H1 (cell line): Measurements from ENCODE around the gene MAP7. TPM values are rescaled to one million over a fixed set of nuclear protein-coding genes. Genes with fewer than 3 reads are reported as not detected.

Source experiments
- BACH1 ChIP-seq: IDR thresholded peaks from 2 replicates; pipeline ENCODE4 v1.6.1; 2012; ENCODE audit warnings: low read length, improper control_type of control experiment
- CHD2 ChIP-seq: IDR thresholded peaks from 2 replicates; pipeline ENCODE4 v1.6.1; 2012; ENCODE audit warnings: low read length, improper control_type of control experiment
- CREB1 ChIP-seq: IDR thresholded peaks from 2 replicates; pipeline ENCODE4 v1.6.1; 2012; ENCODE audit warnings: inconsistent platforms
- EGR1 ChIP-seq: IDR thresholded peaks from 2 replicates; pipeline ENCODE4 v1.6.1; 2011; ENCODE audit warnings: low read depth, low read length, borderline replicate concordance
- KDM4A ChIP-seq: IDR thresholded peaks from one replicate; pipeline ENCODE4 v1.7.1; 2012; ENCODE audit warnings: low read depth, mild to moderate bottlenecking, moderate library complexity, low read length, inconsistent platforms; ENCODE audit not compliant: severe bottlenecking
- POU5F1 ChIP-seq: IDR thresholded peaks from 2 replicates; pipeline ENCODE4 v1.6.1; 2011; ENCODE audit warnings: low read depth, mild to moderate bottlenecking, low read length, moderate library complexity
- SP4 ChIP-seq: IDR thresholded peaks from 2 replicates; pipeline ENCODE4 v1.6.1; 2012; ENCODE audit warnings: low read length, inconsistent platforms
- polyA plus RNA-seq, 7 experiments: library from polyadenylated mRNA; depleted of rRNA in 3 of 7; stranded (reverse) in 5 of 7; unstranded in 2 of 7; fragments of >200 nt in 5 of 7; fragments of 200-250 nt in 2 of 7; gene quantifications; 1 replicate in 5 of 7; 2 replicates in 1 of 7; 4 replicates in 1 of 7; pipeline versions ENCODE4 v1.2.1 to v1.2.3, GENCODE V29; 2011 to 2013; ENCODE audit warnings: missing spikeins in 2 of 7, mixed read lengths in 2 of 7
- total RNA-seq: library from RNA; stranded (reverse); fragmentation: NEBNext Ultra II Directional; extraction: Animal tissue kit (Norgen Biotek cat#: 25700); gene quantifications from 2 replicates; pipeline ENCODE4 v1.2.1, GENCODE V29; 2021

MAP7 gene
- total and polyA plus RNA-seq, 2 of the 8 experiments (the other 6 are each of a cell fraction or from before 2014, with no cell fraction given): 13.5 to 66.9 TPM

DNA sequence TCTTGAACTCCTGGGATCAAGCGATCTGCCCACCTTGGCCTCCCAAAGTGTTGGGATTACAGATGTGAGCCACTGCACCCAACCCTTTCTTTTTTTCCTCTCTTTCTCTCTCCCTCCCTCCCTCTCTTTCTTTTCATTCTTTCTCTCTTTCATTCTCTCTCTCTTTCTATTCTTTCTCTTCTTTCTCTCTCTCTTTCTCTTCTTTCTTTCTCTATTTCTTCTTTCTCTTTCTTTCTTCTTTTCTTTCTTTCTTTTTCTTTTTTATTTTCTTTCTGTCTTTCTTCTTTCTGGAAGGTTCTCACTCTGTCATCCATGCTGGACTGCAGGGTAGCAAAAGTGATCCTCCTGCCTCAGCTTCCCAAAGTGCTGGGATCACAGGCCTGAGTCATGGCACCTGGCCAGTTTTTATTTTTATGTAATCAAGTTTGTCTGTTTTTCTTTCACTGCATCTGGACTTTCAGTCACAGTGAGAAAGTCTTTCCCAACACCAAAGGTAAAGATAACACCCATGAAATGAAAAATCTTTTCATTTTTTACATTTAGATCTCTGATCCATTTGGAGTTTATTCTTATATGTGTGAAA, 240.4 kb downstream of the MAP7 start (continued):
- TF ChIP-seq CHD2 (no peak), EGR1 (no peak), POU5F1 (no peak), BACH1 (no peak), CREB1 (no peak), SP4 (no peak), KDM4A (no peak)
